DND-41 (cell line): ENCODE results near the gene LIPG.

ENCODE experiments used
- CTCF ChIP-seq: IDR thresholded peaks from 2 replicates; pipeline ENCODE4 v1.5.1; 2012; ENCODE audit warnings: borderline replicate concordance, low read length, moderate library complexity, mild to moderate bottlenecking; ENCODE audit not compliant: poor library complexity, severe bottlenecking; ENCODE audit errors: extremely low read depth
- EZH2 ChIP-seq: IDR thresholded peaks from 3 replicates; pipeline ENCODE4 v1.6.1; 2012; ENCODE audit warnings: borderline replicate concordance, low read depth, mild to moderate bottlenecking, moderate library complexity, low read length, inconsistent platforms; ENCODE audit not compliant: severe bottlenecking

DNA sequence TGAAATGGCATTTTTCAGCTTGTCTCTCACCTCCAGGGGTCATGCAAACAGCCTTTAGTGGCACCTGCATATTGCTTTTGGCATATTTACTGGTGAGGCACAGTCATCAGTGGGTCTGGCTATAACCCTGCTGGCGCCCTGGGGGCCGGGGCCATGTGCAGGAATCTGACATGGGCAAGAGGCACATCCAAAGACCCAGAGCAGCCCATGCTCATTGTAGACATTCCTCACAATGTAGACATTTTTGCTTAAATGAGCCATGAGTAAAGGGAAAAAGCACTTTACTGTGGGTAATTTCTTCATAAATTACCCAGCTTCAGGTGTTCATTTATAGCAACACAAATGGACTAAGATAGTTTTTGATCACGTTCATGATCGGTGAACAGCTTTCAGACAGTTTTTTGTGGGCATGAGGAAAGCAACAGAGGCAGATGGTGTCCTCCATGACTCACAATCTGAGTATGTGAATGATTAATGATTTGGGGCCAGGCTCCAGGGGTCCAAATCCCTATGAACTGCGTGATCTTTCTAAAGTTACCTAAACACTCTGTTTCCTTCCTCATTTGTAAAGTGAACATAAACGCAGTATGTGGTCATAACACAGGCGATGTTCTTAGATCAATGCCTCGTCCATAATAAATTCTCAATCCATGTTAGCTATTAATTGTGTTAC lies 85.8 kb downstream of the LIPG start:
- TF ChIP-seq CTCF (no peak), EZH2 (no peak)
